ENCODE measurements around the gene BCKDHB.

DNA sequence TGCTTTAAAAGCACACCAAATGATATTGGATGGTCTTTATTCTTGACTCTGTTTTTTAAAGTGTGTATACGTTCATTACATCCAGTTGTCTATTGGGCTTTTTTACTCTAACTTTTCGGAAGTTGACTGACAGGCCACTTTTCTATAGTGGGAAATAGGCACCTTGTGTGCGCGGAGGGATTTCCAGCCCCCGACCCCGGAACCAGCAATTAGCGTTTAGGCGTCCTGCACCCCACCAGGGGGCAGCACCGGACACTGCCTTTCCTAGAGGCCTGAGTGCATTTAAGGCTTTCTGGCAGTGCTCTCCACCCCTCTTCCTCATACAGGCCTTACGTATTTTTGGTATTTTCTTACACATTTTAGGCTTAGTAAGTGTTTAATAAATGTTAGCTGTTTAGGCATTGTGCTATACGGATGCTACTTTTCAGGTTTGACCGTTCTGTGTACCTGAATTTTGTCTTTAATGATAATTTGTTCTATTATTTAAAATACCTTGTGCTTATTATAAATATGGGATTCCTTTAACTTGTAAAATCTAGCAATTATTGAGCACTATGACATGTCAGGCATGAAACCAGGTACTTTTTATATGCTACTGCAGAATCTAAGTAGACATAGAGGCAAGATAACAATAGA, 231.8 kb downstream of the BCKDHB start:
- TF ChIP-seq, protein P1, sequence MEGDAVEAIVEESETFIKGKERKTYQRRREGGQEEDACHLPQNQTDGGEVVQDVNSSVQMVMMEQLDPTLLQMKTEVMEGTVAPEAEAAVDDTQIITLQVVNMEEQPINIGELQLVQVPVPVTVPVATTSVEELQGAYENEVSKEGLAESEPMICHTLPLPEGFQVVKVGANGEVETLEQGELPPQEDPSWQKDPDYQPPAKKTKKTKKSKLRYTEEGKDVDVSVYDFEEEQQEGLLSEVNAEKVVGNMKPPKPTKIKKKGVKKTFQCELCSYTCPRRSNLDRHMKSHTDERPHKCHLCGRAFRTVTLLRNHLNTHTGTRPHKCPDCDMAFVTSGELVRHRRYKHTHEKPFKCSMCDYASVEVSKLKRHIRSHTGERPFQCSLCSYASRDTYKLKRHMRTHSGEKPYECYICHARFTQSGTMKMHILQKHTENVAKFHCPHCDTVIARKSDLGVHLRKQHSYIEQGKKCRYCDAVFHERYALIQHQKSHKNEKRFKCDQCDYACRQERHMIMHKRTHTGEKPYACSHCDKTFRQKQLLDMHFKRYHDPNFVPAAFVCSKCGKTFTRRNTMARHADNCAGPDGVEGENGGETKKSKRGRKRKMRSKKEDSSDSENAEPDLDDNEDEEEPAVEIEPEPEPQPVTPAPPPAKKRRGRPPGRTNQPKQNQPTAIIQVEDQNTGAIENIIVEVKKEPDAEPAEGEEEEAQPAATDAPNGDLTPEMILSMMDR (IDR thresholded peaks at IDR 0.05), result peak in 3 of 4 experiments; percentile 3 to 42 (median 42)
- TF ChIP-seq POLR2A (IDR thresholded peaks at IDR 0.05), result no peak

Data from prostate gland (tissue), 2 donors.